SK-N-MC (cell line): ENCODE measurements around the gene CLIC1.

ENCODE experiments used
- DNase-seq: peaks from one replicate; pipeline ENCODE4 v3.0.0-alpha.2; 2011; ENCODE audit warnings: low read depth, low spot score
- H3K27ac ChIP-seq: fragments of 200-600 bp; sonication (generic); 2 replicates; pipeline ENCODE4 v1.5.1; 2016; ENCODE audit warnings: mixed run types
- H3K36me3 ChIP-seq: fragments of 200-600 bp; sonication (generic); 2 replicates; pipeline ENCODE4 v1.6.1; 2017; ENCODE audit warnings: antibody characterized with exemption, low read length, mixed read lengths; ENCODE audit not compliant: insufficient read depth
- H3K4me3 ChIP-seq: fragments of 200-600 bp; sonication (generic); 2 replicates; pipeline ENCODE4 v1.5.1; 2016
- H3K9ac ChIP-seq: fragments of 200-600 bp; sonication (generic); 2 replicates; pipeline ENCODE4 v1.8.0; 2017; ENCODE audit warnings: mixed run types, mixed read lengths; ENCODE audit not compliant: insufficient read length
- H3K9me3 ChIP-seq: fragments of 200-600 bp; sonication (generic); 2 replicates; pipeline ENCODE4 v1.6.1; 2017; ENCODE audit warnings: low read depth, mild to moderate bottlenecking, antibody characterized with exemption, low read length, moderate library complexity, mixed read lengths
- EZH2 ChIP-seq: fragments of 200-600 bp; sonication (generic); IDR thresholded peaks from one replicate; pipeline ENCODE4 v1.6.1; 2017; ENCODE audit warnings: antibody characterized with exemption
- FOXP2 ChIP-seq: optimal IDR thresholded peaks from 2 replicates; pipeline ENCODE3; 2011; ENCODE audit warnings: mild to moderate bottlenecking, moderate library complexity; ENCODE audit not compliant: insufficient read depth; ENCODE audit errors: extremely low read length, control extremely low read depth
- POLR2AphosphoS5 ChIP-seq: IDR thresholded peaks from 2 replicates; pipeline ENCODE4 v1.6.1; 2012; ENCODE audit warnings: mild to moderate bottlenecking, low read depth, low read length, borderline replicate concordance

Gene CLIC1

DNA sequence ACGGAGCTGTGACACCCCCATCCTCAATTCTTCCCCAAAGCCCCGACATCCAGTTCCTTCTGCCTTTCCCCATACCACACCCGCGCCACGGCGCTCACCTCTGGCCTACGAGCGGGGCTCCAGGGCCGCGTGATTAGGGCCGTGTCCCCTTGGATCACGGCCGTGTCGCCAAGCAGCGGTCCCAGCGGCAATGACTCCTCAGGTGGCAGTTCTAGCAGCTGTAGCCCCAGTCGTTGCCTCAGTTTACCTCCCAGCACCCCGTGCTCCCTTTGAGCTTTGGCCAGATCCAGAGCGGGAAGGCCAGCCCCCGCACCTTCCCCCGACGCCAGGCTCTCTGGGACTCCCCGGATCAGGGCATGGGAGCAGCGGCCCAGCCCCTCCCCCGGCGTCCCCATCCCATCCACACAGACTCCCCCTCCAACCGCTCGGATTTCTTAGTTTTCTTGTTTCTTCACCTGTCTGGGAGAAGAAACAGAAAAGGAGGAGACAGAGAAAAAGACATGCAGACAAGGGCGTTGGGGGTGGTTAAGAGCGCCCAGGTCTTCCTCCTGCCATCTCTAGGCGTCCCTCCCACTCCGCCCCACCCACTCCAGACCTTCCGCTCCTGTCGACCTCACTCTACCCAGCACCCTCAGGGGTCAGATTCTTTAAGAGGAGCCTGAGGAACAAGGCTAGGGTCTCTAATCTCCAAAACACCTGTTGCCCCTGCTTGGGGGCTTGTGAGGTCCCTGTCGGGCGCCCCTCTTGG lies 7.4 kb downstream of the CLIC1 start, which contains the start of gene DDAH2:
DDAH2 (minus strand) TSS at position 533 of the 748 bp plus-strand sequence; CDS start at position 395, 138 bp downstream.
- H3K27ac ChIP-seq: peak within 1 kb of the TSS; percentile 35; the same call in 1 of the 2 replicates
- H3K36me3 ChIP-seq: peaks cover 41% of the 10 kb centered on the region
- TF ChIP-seq FOXP2: no peak
- no peak for TF ChIP-seq POLR2AphosphoS5
- TF ChIP-seq EZH2: no peak
- H3K4me3 ChIP-seq: peak within 1 kb of the TSS; percentile 94
- H3K9me3 ChIP-seq: no peaks in the 10 kb centered on the region
- DNase-seq: no peak
- H3K9ac ChIP-seq: peak within 1 kb of the TSS; percentile 76

- no peak for DNase-seq
- Histone ChIP-seq H3K27ac (no peak overlapping the region), H3K9ac (no peak overlapping the region), H3K4me3 (no peak overlapping the region), H3K36me3 (peaks cover 31% of the 10 kb centered on the region), H3K9me3 (no peaks in the 10 kb centered on the region)
- TF ChIP-seq POLR2AphosphoS5 (no peak), EZH2 (no peak), FOXP2 (no peak)
Observed at GRCh38 chr6:31727717-31728671, 8.3 kb downstream of the CLIC1 start.

DNA sequence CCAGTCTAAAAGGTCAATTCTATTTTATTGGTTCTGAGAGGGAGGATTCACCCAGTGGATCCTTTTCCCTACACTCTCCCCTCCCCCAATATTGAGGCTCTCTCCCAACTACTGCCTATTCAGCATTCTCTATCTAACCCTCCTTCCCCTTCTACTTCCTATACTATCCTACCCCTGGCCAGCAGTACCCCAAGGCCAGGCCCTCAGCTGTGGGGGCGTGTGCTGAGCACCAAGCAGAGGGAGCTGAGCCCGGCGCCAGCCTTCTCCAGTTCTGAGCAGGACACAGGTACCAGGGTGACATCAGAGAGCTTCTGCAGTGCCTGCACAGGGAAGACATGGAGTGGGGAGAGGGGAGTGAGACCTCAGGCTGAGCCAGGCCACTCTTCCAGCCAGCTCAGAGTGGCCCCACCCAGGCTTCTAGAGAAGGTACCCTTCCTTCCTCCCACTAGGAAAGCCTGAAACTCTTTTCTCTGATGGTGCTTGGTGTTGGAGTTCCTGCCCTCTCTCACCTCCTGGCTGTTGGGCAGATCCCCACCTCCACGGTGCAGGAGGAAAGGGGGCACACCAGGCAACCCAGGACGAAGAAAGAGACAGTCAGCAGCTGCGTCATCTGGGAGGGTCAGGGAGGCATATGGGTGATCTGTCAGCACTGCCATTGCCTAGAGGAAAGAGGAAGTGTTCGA lies 9.2 kb downstream of the CLIC1 start:
- Histone ChIP-seq H3K4me3 (no peak overlapping the region), H3K27ac (no peak overlapping the region), H3K9me3 (no peaks in the 10 kb centered on the region), H3K36me3 (peaks cover 23% of the 10 kb centered on the region), H3K9ac (no peak overlapping the region)
- no peak for DNase-seq
- TF ChIP-seq EZH2: no peak
- no peak for TF ChIP-seq FOXP2
- no peak for TF ChIP-seq POLR2AphosphoS5

DNA sequence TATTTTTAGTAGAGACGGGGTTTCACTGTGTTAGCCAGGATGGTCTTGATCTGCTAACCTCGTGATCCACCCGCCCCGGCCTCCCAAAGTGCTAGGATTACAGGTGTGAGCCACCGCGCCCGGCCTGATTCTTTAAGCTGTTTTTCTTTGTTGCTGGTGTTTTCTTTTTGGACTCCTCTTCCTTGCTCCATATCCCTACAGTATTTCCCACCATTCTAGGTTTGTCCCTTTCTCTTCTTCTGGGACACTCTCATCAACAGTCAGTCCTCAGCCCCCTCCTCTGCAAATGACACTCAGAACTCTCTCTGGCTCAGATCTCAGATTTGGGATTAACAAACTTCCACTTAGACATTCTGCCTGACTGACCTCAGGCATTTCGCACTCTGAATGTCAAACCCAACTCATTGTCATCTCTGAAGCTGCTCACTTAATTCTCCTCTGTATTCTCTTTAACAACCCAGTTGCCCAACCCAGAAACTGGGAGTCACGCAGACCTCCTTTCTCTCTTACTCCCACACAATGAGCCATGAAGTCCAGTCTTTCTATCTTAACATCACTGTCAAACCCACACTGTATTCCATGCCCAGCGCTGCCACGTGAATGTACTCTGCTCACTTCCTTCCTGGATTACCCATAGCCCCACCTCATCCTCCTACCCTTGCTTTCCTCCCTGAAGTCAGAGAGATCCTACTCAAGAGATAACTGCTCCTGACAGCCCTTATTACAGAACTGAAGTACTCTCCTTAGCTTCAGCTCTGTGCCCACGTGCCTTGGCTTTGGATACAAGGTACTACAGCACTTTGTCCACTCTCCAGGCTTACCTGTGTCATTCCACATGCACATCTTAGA lies 10.6 kb downstream of the CLIC1 start:
- DNase-seq: no peak
- H3K36me3 ChIP-seq: peaks cover 9% of the 10 kb centered on the region; the same call in 1 of the 2 replicates
- no peaks in the 10 kb centered on the region for H3K9me3 ChIP-seq
- H3K9ac ChIP-seq: no peak overlapping the region
- H3K27ac ChIP-seq: no peak overlapping the region
- TF ChIP-seq EZH2 (no peak), FOXP2 (no peak), POLR2AphosphoS5 (no peak)
- no peak overlapping the region for H3K4me3 ChIP-seq

- no peak overlapping the region for H3K27ac ChIP-seq
- H3K36me3 ChIP-seq: peaks cover 6% of the 10 kb centered on the region; the same call in 1 of the 2 replicates
- H3K9me3 ChIP-seq: no peaks in the 10 kb centered on the region
- H3K9ac ChIP-seq: no peak overlapping the region
- no peak overlapping the region for H3K4me3 ChIP-seq
- TF ChIP-seq FOXP2: no peak
- no peak for TF ChIP-seq POLR2AphosphoS5
- TF ChIP-seq EZH2: no peak
- DNase-seq: no peak
Observed at GRCh38 chr6:31723980-31724691, 12.2 kb downstream of the CLIC1 start.

DNA sequence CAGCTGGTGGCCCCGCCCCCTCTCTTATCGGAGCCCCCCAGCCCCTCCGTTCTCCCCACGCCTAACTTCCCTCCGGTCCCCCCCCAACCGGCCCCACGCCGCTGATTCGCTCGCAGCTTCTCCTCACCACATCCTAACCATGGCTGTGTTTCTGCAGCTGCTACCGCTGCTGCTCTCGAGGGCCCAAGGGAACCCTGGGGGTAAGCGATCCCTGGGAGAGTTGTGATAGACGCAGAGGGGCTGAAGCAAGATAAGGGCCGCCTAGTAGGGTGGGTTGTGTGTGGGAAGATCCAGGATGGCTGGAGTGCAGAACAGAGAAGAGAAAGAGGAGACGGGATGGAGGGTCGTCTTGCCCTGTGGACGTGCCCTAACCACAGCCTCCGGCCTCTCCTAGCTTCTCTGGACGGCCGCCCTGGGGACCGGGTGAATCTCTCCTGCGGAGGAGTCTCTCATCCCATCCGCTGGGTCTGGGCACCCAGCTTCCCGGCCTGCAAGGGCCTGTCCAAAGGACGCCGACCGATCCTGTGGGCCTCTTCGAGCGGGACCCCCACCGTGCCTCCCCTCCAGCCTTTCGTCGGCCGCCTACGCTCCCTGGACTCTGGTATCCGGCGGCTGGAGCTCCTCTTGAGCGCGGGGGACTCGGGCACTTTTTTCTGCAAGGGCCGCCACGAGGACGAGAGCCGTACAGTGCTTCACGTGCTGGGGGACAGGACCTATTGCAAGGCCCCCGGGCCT lies 12.9 kb downstream of the CLIC1 start, which contains the start of gene MPIG6B:
MPIG6B (plus strand) TSS at position 129 of the 735 bp plus-strand sequence; CDS start at position 140, 11 bp downstream.
- Histone ChIP-seq H3K36me3 (peaks cover 6% of the 10 kb centered on the region; the same call in 1 of the 2 replicates), H3K9me3 (no peaks in the 10 kb centered on the region), H3K27ac (no peak within 1 kb of the TSS), H3K9ac (no peak within 1 kb of the TSS), H3K4me3 (no peak within 1 kb of the TSS)
- TF ChIP-seq FOXP2: no peak
- no peak for TF ChIP-seq POLR2AphosphoS5
- no peak for TF ChIP-seq EZH2
- no peak for DNase-seq
